GM21528 (cell line): ENCODE data around the gene PNMA8C.
"Not testable (repeated sequence)": the region's sequence is repeated elsewhere in the genome, so short reads cannot be mapped to it uniquely, and the experiment has no call there.

Source experiments
- ATAC-seq: cut with Tn5 transposase; IDR thresholded peaks from one replicate; pipeline ENCODE4 v1.9.1; 2021; ENCODE audit warnings: mild to moderate bottlenecking, moderate library complexity; ENCODE audit not compliant: unreplicated experiment, low FRiP score

Gene PNMA8C

DNA sequence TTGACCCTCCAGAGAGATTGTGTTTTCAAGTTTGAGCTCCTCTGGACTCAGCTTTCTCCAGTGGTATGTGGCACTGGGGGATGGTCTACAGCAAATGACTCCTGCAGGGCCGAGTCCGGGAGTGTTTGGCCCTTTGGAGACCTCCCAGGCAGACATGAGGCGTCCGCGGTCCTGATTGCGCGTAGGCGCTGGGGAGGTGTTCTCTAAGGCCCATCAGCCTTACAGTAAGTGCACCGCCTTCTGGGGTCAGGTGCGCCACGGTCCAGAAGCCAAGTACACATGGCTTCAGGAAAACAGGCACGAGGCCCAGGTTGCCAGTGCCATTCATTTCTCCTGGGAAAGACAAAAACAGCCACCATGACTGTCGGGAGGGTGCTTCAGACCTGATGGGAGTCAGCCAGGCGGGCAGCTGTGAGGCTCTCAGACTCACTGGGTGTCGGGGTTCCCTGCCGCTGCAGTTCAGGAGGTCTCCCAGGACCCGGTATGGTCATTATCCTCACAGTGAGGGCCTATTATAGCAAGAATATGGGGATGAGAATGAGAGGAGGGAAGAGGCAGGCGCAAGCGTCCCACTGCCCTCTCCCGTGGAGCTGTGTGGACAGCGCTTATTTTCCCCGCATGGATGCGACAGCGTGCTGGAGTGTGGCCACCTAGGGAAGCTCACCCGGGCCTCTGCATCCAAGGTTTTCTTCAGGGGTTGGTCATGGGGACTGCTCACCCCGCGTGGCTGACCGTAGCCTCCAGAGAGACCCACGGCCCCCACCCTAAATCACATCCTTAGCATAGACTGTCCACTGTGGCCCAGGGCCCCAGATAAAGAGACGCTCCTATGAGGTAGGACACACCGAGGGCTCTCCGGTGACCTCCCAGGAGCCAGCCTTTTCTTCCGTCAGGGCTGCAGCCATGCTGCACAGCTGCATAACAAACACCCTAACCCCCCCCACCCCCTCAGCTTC, 37.2 kb downstream of the PNMA8C start:
- ATAC-seq, result no peak

GRCh38 chr19:46390866-46391265, 37.9 kb downstream of the PNMA8C start:
- ATAC-seq, result no peak

GRCh38 chr19:46390121-46390858, 38.4 kb downstream of the PNMA8C start:
- ATAC-seq, result no peak

DNA sequence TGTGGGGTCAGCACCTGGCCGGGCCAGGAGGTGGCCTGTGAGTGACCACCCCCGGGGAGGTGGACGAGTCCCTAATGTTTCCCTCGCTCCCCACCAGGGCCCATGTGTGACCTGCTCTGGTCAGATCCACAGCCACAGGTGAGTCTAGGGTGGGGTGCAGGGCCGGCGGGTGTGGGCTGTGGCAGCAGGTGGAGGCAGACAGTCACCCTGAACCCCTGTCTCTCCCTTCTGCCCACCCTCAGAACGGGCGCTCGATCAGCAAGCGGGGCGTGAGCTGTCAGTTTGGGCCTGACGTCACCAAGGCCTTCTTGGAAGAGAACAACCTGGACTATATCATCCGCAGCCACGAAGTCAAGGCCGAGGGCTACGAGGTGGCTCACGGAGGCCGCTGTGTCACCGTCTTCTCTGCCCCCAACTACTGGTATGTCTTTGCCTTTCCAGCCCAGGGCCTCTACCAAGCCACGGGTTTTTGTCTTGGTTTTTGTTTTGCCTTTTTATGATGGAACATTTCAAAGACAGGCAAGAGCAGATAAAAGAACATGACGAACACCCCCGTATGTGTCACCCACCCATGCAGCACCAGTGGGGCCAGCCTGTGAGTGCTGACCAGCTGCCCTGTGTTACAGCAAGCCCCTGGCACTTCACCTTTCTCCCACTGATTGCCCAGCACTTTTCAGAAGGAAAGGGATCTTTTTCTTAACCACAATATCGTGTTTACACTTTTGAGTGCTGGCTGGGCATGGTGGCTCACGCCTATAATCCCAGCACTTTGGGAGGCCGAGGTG, 40.2 kb downstream of the PNMA8C start:
- no peak for ATAC-seq

DNA sequence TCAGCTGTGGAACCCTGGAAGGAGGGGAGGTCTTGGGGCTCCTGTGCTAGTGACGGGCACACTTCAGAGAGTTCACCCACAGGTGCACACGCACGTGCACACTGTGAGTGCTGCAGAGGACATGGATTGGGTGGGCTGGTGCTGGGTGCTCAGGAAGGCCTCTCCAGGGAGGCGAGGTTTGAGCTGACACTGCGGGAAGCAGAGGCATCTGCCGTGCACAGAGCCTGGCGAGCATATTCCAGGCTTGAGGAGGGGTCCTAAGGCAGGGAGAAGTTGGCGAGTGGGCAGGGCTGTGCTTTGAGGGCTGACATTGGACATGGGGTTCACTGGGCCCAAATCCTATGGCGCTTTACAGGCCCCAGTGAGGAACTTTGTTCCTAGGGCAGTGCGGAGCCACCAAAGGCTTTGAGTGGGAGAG, 41.0 kb downstream of the PNMA8C start:
- no peak for ATAC-seq

- ATAC-seq, result no peak
Observed at GRCh38 chr19:46386996-46387712, 41.6 kb downstream of the PNMA8C start.

DNA sequence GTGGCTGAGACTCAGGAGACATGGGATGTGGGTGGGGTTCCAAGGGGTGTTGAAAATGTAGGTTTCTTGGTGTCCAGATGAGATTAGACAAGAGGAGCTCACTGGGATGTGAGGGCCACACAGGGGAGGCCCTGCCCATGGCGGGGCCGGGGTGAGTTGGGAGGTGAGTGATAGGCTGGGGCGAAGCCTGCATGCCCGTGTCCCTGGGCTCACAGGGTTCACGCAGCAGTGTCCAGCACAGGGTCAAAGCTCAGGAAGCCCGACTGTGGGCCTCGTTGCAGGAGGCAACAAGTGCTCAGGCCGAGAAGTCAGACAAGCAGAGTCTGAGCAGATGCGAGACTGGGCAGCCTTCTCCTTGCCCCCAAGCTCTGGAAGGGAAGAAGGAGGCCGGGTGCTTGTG, 42.6 kb downstream of the PNMA8C start:
- no peak for ATAC-seq

DNA sequence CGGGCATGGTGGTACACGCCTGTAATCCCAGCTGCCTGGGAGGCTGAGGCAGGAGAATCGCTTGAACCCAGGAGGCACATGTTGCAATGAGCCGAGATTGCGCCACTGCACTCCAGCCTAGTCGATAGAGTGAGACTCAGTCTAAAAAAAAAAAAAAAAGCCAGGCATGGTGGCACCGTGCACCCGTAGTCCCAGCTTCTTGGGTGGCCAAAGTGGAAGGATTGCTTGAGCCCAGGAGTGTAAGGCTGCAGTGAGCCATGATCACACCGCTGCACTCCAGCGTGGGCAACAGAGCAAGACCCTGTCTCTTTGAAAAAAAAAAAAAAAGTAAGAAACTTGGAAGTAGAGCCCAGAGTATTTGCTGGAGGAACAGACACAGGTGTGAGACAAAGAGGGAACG, 43.1 kb downstream of the PNMA8C start:
- ATAC-seq, result no peak

DNA sequence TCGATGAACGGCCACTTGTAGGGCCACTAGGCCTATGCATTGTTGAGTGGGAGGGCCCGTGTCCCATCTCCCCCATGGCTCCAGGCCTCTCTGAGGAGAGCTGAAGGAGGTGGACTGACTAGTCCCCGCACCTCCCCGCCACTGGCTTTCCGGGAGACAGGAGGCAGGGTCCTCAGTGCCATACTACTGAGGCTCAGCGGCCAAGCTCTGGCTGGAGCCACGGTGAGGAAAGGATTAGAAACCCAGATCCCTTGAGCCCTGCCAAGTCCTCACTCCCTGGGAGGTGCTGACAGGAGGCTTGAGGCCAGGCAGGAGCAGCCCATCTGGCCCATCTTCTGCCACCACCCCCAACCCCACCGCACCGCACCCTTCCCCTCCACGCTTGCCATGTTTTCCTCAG, 44.3 kb downstream of the PNMA8C start:
- ATAC-seq, result no peak

- no peak for ATAC-seq
Observed at GRCh38 chr19:46383846-46384245, 44.9 kb downstream of the PNMA8C start.

GRCh38 chr19:46383171-46383815, 45.4 kb downstream of the PNMA8C start:
- ATAC-seq, result no peak

GRCh38 chr19:46381756-46382345, 46.9 kb downstream of the PNMA8C start:
- no peak for ATAC-seq

DNA sequence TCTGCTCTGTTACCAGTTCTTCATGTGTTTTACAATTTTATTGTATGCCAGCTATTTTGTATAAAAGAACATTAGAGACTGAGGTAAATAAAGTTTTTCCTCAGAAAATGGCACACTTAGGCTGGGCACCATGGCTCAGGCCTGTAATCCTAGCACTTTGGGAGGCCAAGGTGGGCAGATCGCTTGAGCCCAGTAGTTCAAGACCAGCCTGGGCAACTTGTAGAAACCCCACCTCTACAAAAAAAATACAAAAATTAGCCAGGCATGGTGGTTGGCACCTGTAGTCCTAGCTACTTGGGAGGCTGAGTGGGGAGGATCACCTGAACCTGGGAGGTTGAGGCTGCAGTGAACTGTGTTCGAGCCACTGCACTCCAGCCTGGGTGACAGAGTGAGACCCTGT, 47.4 kb downstream of the PNMA8C start:
- ATAC-seq, result no peak

DNA sequence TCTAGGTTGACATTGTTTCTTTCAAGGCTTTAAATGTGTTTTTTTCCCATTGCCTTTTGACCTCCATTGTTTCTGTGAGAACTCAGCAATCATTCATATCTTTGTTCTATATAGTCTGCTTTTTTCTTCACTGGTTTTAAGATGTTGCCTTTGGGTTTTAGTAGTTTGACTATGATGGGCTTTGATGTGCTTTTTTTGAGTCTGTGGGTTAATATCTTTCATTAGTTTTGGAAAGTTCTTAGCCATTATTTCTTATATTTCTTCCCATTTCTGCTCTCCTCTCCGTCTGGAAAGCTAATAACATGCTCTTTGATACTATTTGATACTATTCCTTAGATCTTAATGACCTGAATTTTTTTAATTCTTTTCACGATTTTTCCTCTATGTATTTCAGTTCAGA, 48.0 kb downstream of the PNMA8C start:
- no peak for ATAC-seq

DNA sequence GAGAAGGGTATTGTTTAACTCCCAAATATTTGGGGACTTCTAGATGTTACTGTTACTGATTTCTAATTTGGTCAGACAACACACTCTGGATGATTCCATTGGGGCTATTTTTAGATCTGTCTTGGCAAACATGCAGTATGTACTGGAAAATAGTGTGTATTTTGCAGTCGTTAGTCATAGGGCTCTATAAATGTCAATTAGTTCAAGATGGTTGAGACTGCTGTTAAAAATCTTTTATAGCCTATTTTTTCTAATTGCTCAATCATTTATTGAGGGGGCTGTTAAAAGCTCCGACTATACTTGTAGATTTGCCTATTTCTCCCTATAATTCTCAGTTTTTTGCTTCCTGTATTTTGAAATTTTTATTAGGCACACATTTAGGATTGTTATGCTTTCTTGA, 50.5 kb downstream of the PNMA8C start:
- no peak for ATAC-seq

DNA sequence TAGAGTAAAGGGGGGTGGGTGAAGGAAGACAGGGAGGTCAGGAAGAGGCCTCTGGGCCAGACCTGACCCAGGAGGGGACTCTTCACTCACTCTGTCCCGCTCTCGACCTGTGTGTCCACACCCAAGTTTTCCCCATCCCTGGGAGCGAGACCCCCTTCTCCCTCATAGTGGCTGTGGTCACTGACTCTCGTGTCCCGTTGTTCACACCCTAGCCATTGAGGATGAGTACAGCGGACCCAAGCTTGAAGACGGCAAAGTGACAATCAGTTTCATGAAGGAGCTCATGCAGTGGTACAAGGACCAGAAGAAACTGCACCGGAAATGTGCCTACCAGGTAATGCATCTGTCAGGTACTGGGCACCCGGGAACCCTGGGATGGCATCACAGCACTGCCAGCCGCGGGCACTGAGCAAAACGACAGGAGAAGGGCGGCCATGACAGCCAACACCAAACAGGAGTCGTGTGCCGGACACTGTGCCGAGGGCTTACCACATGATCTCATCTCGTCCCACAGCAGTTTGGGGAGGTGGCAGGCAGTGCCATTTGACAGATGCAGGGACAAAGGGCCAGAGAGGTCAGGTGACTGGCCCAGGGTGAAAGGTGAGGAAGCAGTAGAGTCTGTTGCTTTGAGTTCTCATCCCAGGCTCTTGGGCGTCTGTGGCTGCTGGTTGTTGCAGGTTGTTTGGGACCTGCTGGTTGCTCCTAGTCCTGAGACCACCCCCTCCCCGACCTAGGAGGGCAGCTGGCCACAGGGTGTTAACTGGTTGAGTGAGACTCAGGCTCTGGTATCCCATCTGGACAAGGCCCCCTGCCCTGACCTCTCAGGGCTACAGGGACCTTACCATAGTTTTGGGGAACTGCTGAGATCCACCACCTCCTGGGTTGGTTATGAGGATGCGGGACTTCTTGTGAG, 52.2 kb downstream of the PNMA8C start:
- ATAC-seq, result no peak

DNA sequence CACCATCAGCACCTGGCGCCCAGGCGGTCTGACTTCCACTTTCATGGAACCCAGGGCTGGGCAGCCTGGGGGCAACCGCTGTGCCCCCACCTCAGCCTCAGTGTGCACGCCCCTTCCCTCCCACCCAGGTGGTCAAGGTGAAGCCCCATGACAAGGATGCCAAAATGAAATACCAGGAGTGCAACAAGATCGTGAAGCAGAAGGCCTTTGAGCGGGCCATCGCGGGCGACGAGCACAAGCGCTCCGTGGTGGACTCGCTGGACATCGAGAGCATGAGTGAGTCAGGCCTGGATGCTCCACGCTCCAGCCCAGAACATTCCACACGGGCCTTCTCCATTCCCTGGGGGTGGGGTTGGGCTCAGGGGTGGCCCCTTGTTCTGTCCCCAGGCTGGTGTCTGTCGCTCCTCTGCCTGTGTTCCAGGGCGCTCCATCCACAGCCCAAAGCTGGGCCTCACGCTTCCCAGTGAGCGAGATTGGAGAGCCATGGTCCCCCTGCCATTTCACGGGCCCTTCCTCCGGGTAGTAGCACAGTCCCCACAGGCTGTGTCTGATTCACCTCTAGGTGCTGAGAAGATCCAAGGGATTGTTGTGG, 53.2 kb downstream of the PNMA8C start:
- ATAC-seq, result not testable (repeated sequence)
